Neural cell (in vitro differentiated cells): Measurements from ENCODE around the gene APBB2.

ENCODE experiments used
- RAD21 ChIP-seq: fragments of 450-650 bp; conservative IDR thresholded peaks from 2 replicates; pipeline ENCODE4 v1.6.1; 2014; ENCODE audit warnings: antibody characterized with exemption, mild to moderate bottlenecking, moderate library complexity
- TAF1 ChIP-seq: IDR thresholded peaks from 2 replicates; pipeline ENCODE4 v1.6.1; 2012; ENCODE audit warnings: low read depth
- TF ChIP-seq, protein P1 (sequence below): IDR thresholded peaks from 2 replicates; pipeline ENCODE4 v1.6.1; 2012; ENCODE audit warnings: borderline replicate concordance

DNA sequence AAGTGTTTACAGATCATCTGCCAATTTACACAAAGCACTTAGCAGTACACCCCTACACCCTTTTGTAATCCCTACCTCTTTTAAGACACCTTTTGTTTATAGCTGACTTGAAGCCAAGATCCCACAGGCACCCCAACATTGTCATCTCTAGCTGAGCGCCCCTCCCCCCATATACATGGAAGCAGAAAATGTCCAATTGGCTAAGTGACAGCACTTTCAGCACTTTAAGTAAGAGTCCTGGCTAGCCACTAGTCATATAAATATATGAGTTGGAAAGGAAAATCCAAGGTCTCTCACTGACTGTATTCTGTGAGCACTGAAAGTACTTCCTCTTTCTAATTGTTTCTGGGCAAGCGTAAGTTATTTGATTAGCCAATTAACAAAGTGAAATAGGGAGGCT is 356.4 kb downstream of the APBB2 start:
- TF ChIP-seq TAF1 (no peak), RAD21 (no peak)
- TF ChIP-seq, protein P1, sequence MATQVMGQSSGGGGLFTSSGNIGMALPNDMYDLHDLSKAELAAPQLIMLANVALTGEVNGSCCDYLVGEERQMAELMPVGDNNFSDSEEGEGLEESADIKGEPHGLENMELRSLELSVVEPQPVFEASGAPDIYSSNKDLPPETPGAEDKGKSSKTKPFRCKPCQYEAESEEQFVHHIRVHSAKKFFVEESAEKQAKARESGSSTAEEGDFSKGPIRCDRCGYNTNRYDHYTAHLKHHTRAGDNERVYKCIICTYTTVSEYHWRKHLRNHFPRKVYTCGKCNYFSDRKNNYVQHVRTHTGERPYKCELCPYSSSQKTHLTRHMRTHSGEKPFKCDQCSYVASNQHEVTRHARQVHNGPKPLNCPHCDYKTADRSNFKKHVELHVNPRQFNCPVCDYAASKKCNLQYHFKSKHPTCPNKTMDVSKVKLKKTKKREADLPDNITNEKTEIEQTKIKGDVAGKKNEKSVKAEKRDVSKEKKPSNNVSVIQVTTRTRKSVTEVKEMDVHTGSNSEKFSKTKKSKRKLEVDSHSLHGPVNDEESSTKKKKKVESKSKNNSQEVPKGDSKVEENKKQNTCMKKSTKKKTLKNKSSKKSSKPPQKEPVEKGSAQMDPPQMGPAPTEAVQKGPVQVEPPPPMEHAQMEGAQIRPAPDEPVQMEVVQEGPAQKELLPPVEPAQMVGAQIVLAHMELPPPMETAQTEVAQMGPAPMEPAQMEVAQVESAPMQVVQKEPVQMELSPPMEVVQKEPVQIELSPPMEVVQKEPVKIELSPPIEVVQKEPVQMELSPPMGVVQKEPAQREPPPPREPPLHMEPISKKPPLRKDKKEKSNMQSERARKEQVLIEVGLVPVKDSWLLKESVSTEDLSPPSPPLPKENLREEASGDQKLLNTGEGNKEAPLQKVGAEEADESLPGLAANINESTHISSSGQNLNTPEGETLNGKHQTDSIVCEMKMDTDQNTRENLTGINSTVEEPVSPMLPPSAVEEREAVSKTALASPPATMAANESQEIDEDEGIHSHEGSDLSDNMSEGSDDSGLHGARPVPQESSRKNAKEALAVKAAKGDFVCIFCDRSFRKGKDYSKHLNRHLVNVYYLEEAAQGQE = no peak
